HCT116 (cell line): Measurements from ENCODE around the gene LAD1. TPM values are rescaled to one million over a fixed set of nuclear protein-coding genes. Genes with fewer than 3 reads are reported as not detected.

Experiments used
- ATAC-seq: fragments of 200-7000 bp; cut with Tn5 transposase; 2 replicates; pipeline ENCODE4 v1.9.1; 2020; ENCODE audit warnings: mild to moderate bottlenecking, moderate library complexity
- BruUV-seq: library from RNA; stranded (reverse); fragments of 400-500 nt; replicated peaks from 2 replicates; lab custom pipeline; 2021; lab: Mats Ljungman, UMichigan
- CTCF ChIA-PET: fragments of 300-600 bp; sonication (Branson Sonifier 250); formaldehyde crosslinking; loops from one replicate; lab custom pipeline; 2021; ENCODE audit warnings: antibody characterized with exemption; lab: Charles Lee
- POLR2A ChIA-PET: fragments of 300-600, 350-600 bp; sonication (Branson Sonifier 250); formaldehyde crosslinking; loops from one replicate; lab custom pipeline; 2021; ENCODE audit warnings: antibody characterized with exemption; lab: Charles Lee
- RAD21 ChIA-PET, 2 experiments: fragments of 300-600 bp; sonication (Branson Sonifier 250); formaldehyde crosslinking; loops; one replicate each; lab custom pipeline; 2023; ENCODE audit warnings: low total read pairs in 2 of 2; ENCODE audit not compliant: uncharacterized antibody in 2 of 2, unreplicated experiment in 2 of 2, low non-redundant PET in 1 of 2; lab: Charles Lee
- DNase-seq: peaks from one replicate; pipeline ENCODE4 v3.0.0-alpha.2; 2010; ENCODE audit warnings: low read depth, low spot score
- H2AFZ ChIP-seq: fragments of 200-600 bp; shearing (Covaris generic), sonication (generic); 2 replicates; pipeline ENCODE4 v1.6.1; 2017; ENCODE audit warnings: low read depth, mixed run types, mixed read lengths, antibody characterized with exemption, low read length; ENCODE audit not compliant: poor library complexity, severe bottlenecking
- H3K27ac ChIP-seq: 2 replicates; pipeline ENCODE4 v1.5.1; 2012; ENCODE audit warnings: low read depth, low read length
- H3K27me3 ChIP-seq: fragments of 200-600 bp; sonication (generic); 2 replicates; pipeline ENCODE4 v1.6.1; 2016; ENCODE audit warnings: mixed run types, low read length, mixed read lengths; ENCODE audit not compliant: insufficient read depth
- H3K36me3 ChIP-seq, 2 experiments: fragments of 200-500 bp in 1 of 2; fragments of 200-600 bp in 1 of 2; sonication (Bioruptor generic) in 1 of 2; sonication (generic) in 1 of 2; 2 replicates each; pipeline versions ENCODE4 v1.5.1 to v1.6.1; 2014 to 2016; ENCODE audit warnings: low read length in 2 of 2, inconsistent platforms in 1 of 2, mixed read lengths in 1 of 2, mixed run types in 1 of 2; ENCODE audit not compliant: insufficient read depth in 2 of 2, control insufficient read depth in 1 of 2
- H3K4me1 ChIP-seq, 2 experiments: fragments of 200-600 bp in 1 of 2; sonication (generic) in 1 of 2; 2 replicates each; pipeline versions ENCODE4 v1.5.1 to v1.6.1; 2012 to 2017; ENCODE audit warnings: low read length in 2 of 2, inconsistent platforms in 1 of 2, mild to moderate bottlenecking in 1 of 2, mixed read lengths in 1 of 2, mixed run types in 1 of 2, moderate library complexity in 1 of 2; ENCODE audit not compliant: insufficient read depth in 2 of 2, control insufficient read depth in 1 of 2
- H3K4me2 ChIP-seq: fragments of 200-600 bp; sonication (generic); 2 replicates; pipeline ENCODE4 v1.6.1; 2017; ENCODE audit warnings: mixed run types, low read length, mixed read lengths
- H3K4me3 ChIP-seq, 2 experiments: fragments of 200-600 bp in 1 of 2; sonication (generic) in 1 of 2; replicated peaks in 1 of 2; 2 replicates each; pipeline ENCODE4 v1.5.1; 2011 to 2016; ENCODE audit warnings: low read length in 2 of 2, control low read depth in 1 of 2, low read depth in 1 of 2, mild to moderate bottlenecking in 1 of 2, mixed read lengths in 1 of 2, mixed run types in 1 of 2
- H3K79me2 ChIP-seq: fragments of 200-600 bp; sonication (generic); 2 replicates; pipeline ENCODE4 v1.6.1; 2017; ENCODE audit warnings: mild to moderate bottlenecking, mixed run types, low read length, moderate library complexity, mixed read lengths; ENCODE audit not compliant: insufficient read depth
- H3K9ac ChIP-seq: fragments of 200-600 bp; sonication (generic); 2 replicates; pipeline ENCODE4 v1.6.1; 2016; ENCODE audit warnings: low read length, mixed read lengths
- H3K9me2 ChIP-seq: fragments of 200-600 bp; sonication (generic), shearing (Covaris generic); 2 replicates; pipeline ENCODE4 v1.6.1; 2017; ENCODE audit warnings: mixed run types, mild to moderate bottlenecking, moderate library complexity; ENCODE audit not compliant: insufficient read depth
- H3K9me3 ChIP-seq, 2 experiments: fragments of 200-500 bp in 1 of 2; fragments of 200-600 bp in 1 of 2; sonication (Bioruptor generic) in 1 of 2; sonication (generic) in 1 of 2; 2 replicates each; pipeline ENCODE4 v1.6.1; 2014 to 2017; ENCODE audit warnings: low read length in 2 of 2, mixed read lengths in 2 of 2, inconsistent platforms in 1 of 2, low read depth in 1 of 2, mild to moderate bottlenecking in 1 of 2, mixed run types in 1 of 2, moderate library complexity in 1 of 2; ENCODE audit not compliant: control insufficient read depth in 1 of 2, insufficient read depth in 1 of 2
- H4K20me1 ChIP-seq: fragments of 200-600 bp; sonication (generic), shearing (Covaris generic); 2 replicates; pipeline ENCODE4 v1.6.1; 2017; ENCODE audit warnings: mixed run types, mild to moderate bottlenecking, moderate library complexity; ENCODE audit not compliant: insufficient read depth
- CBX3 ChIP-seq: IDR thresholded peaks from 2 replicates; pipeline ENCODE4 v1.6.1; 2012; ENCODE audit warnings: low read depth
- CTCF ChIP-seq, 3 experiments: fragments of 200-600 bp in 1 of 3; sonication (generic) in 1 of 3; IDR thresholded peaks in 2 of 3; conservative IDR thresholded peaks in 1 of 3; 2 replicates each; pipeline ENCODE4 v1.5.1; 2012 to 2017; ENCODE audit warnings: low read depth in 2 of 3, low read length in 2 of 3, antibody characterized with exemption in 1 of 3, borderline replicate concordance in 1 of 3, control low read depth in 1 of 3, mild to moderate bottlenecking in 1 of 3, mixed read lengths in 1 of 3, mixed run types in 1 of 3, moderate library complexity in 1 of 3; ENCODE audit not compliant: insufficient read depth in 1 of 3
- JUND ChIP-seq: IDR thresholded peaks from 2 replicates; pipeline ENCODE4 v1.6.1; 2012
- RAD21 ChIP-seq: IDR thresholded peaks from 2 replicates; pipeline ENCODE4 v1.6.1; 2012; ENCODE audit warnings: low read depth, mild to moderate bottlenecking
- SP1 ChIP-seq: IDR thresholded peaks from 2 replicates; pipeline ENCODE4 v1.6.1; 2012; ENCODE audit warnings: low read depth
- TCF7L2 ChIP-seq: IDR thresholded peaks from 2 replicates; pipeline ENCODE4 v1.7.0; 2011; ENCODE audit warnings: borderline replicate concordance, inconsistent platforms; ENCODE audit not compliant: insufficient read depth, insufficient read length; ENCODE audit errors: extremely low read depth
- YY1 ChIP-seq: IDR thresholded peaks from 2 replicates; pipeline ENCODE4 v1.6.1; 2011; ENCODE audit warnings: low read length, low read depth, moderate library complexity, mild to moderate bottlenecking; ENCODE audit not compliant: insufficient replicate concordance; ENCODE audit errors: extremely low read depth
- ZFX ChIP-seq: fragments of 450-650 bp; IDR thresholded peaks from 2 replicates; pipeline ENCODE4 v1.6.1; 2017
- intact Hi-C: fragments of 100-400 bp; cut with micrococcal nuclease; formaldehyde crosslinking; loops from 2 replicates; pipeline ENCODE4 v1.10.0; 2022
- total RNA-seq: library from RNA; stranded (reverse); gene quantifications from one replicate; pipeline ENCODE4 v1.2.1, GENCODE V29; 2021; ENCODE audit not compliant: unreplicated experiment
- TF ChIP-seq, protein P1 (sequence below): IDR thresholded peaks from 2 replicates; pipeline ENCODE4 v1.6.1; 2011; ENCODE audit warnings: mild to moderate bottlenecking, low read length, moderate library complexity; ENCODE audit not compliant: insufficient replicate concordance; ENCODE audit errors: extremely low read depth

The LAD1 gene
- total RNA-seq, 1 experiment from 2014 or later = 56.1 TPM

- H3K9me3 ChIP-seq = no peaks in the 10 kb centered on the region
- H3K9me2 ChIP-seq = no peaks in the 10 kb centered on the region
- no peak overlapping the region for H3K9ac ChIP-seq
- H2AFZ ChIP-seq = no peak overlapping the region
- H3K4me2 ChIP-seq = no peak overlapping the region
- no peaks in the 10 kb centered on the region for H3K36me3 ChIP-seq
- ChIA-PET POLR2A (interaction anchor here (1.3 kb wide), 1 partner anchor 100 kb away, joined by 3 read pairs; no protein-coding TSS in a partner anchor), CTCF (interaction anchor here (0.9 to 2.5 kb wide), 4 partner anchors 9 to 105 kb away, joined by 4 to 15 read pairs (median 6); no protein-coding TSS in a partner anchor), RAD21 (interaction anchor here in 1 of 2 experiments (1.3 kb wide), 1 partner anchor 105 kb away, joined by 3 read pairs; no protein-coding TSS in a partner anchor)
- no peaks in the 10 kb centered on the region for H3K79me2 ChIP-seq
- DNase-seq = no peak
- H3K27ac ChIP-seq = no peak overlapping the region
- H3K4me3 ChIP-seq = no peak overlapping the region
- no peak for ATAC-seq
- H3K27me3 ChIP-seq = peaks cover 8% of the 10 kb centered on the region; the same call in 1 of the 2 replicates
- BruUV-seq = no TSS peak
- no peaks in the 10 kb centered on the region for H3K4me1 ChIP-seq
- no peaks in the 10 kb centered on the region for H4K20me1 ChIP-seq
- TF ChIP-seq CTCF (IDR thresholded peaks at IDR 0.05 in 2 of 3, conservative IDR thresholded peaks at IDR 0.05 in 1 of 3; ENCODE audit: borderline replicate concordance in 1 of 3, insufficient read depth in 1 of 3, low read depth in 2 of 3, low read length in 2 of 3) = no peak
- TF ChIP-seq TCF7L2 = no peak
- TF ChIP-seq, protein P1, sequence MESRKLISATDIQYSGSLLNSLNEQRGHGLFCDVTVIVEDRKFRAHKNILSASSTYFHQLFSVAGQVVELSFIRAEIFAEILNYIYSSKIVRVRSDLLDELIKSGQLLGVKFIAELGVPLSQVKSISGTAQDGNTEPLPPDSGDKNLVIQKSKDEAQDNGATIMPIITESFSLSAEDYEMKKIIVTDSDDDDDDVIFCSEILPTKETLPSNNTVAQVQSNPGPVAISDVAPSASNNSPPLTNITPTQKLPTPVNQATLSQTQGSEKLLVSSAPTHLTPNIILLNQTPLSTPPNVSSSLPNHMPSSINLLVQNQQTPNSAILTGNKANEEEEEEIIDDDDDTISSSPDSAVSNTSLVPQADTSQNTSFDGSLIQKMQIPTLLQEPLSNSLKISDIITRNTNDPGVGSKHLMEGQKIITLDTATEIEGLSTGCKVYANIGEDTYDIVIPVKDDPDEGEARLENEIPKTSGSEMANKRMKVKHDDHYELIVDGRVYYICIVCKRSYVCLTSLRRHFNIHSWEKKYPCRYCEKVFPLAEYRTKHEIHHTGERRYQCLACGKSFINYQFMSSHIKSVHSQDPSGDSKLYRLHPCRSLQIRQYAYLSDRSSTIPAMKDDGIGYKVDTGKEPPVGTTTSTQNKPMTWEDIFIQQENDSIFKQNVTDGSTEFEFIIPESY = no peak
- TF ChIP-seq SP1 = no peak
- TF ChIP-seq YY1 = no peak
- TF ChIP-seq RAD21 = no peak
- TF ChIP-seq ZFX = no peak
- TF ChIP-seq CBX3 = no peak
- TF ChIP-seq JUND = no peak
- intact Hi-C loops = no loop called here
Observed at GRCh38 chr1:201359031-201359872, 39.9 kb downstream of the LAD1 start.
